Osteoblast (primary cell): ENCODE measurements around the gene GPRIN1. TPM values are rescaled to one million over a fixed set of nuclear protein-coding genes. Genes with fewer than 3 reads are reported as not detected.
"Not testable (repeated sequence)": the region's sequence is repeated elsewhere in the genome, so short reads cannot be mapped to it uniquely, and the experiment has no call there.

Source experiments
- DNase-seq: peaks from one replicate; pipeline ENCODE4 v3.0.0; 2011; ENCODE audit warnings: low spot score, mixed read lengths; ENCODE audit not compliant: insufficient read length; ENCODE audit errors: missing footprints
- H2AFZ ChIP-seq: 2 replicates; pipeline ENCODE4 v1.6.0; 2011; ENCODE audit warnings: mild to moderate bottlenecking, low read length
- H3K27ac ChIP-seq: 2 replicates; pipeline ENCODE4 v1.5.1; 2011; ENCODE audit warnings: mild to moderate bottlenecking, low read depth, low read length, moderate library complexity
- H3K27me3 ChIP-seq: 2 replicates; pipeline ENCODE4 v1.6.0; 2012; ENCODE audit warnings: mild to moderate bottlenecking, control low read depth, inconsistent platforms, low read length, moderate library complexity; ENCODE audit not compliant: insufficient read depth
- H3K36me3 ChIP-seq: 2 replicates; pipeline ENCODE4 v1.5.1; 2011; ENCODE audit warnings: mild to moderate bottlenecking, low read length, control low read depth, moderate library complexity; ENCODE audit not compliant: insufficient read depth
- H3K4me1 ChIP-seq: 2 replicates; pipeline ENCODE4 v1.5.1; 2011; ENCODE audit warnings: mild to moderate bottlenecking, low read length, control low read depth, moderate library complexity; ENCODE audit not compliant: insufficient read depth
- H3K4me2 ChIP-seq: 2 replicates; pipeline ENCODE4 v1.6.0; 2011; ENCODE audit warnings: mild to moderate bottlenecking, low read length; ENCODE audit not compliant: insufficient read depth
- H3K4me3 ChIP-seq: fragments of 200-600 bp; sonication (generic); 3 replicates; pipeline ENCODE4 v1.5.1; 2012; ENCODE audit warnings: mild to moderate bottlenecking, low read length, inconsistent platforms; ENCODE audit not compliant: insufficient read depth
- H3K79me2 ChIP-seq: 2 replicates; pipeline ENCODE4 v1.6.0; 2012; ENCODE audit warnings: mild to moderate bottlenecking, low read length, control low read depth, inconsistent platforms; ENCODE audit not compliant: insufficient read depth
- H3K9me3 ChIP-seq: 2 replicates; pipeline ENCODE4 v1.5.1; 2011; ENCODE audit warnings: low read depth, low read length, control low read depth
- H4K20me1 ChIP-seq: 2 replicates; pipeline ENCODE4 v1.6.0; 2012; ENCODE audit warnings: mild to moderate bottlenecking, low read length, control low read depth; ENCODE audit not compliant: insufficient read depth
- CTCF ChIP-seq: IDR thresholded peaks from 2 replicates; pipeline ENCODE4 v1.5.1; 2011; ENCODE audit warnings: mild to moderate bottlenecking, low read depth, low read length, moderate library complexity; ENCODE audit errors: extremely low read depth
- total RNA-seq: library from RNA; depleted of rRNA; stranded (reverse); fragments of >200 nt; gene quantifications from 2 replicates; pipeline ENCODE4 v1.2.3, GENCODE V29; 2012

The GPRIN1 gene
- total RNA-seq, 1 donor, result 1.8 TPM

- no peak overlapping the region for H3K4me2 ChIP-seq
- H3K27me3 ChIP-seq, result no peaks in the 10 kb centered on the region
- no peaks in the 10 kb centered on the region for H3K79me2 ChIP-seq
- no peak for DNase-seq
- no peak for TF ChIP-seq CTCF
- no peak overlapping the region for H3K27ac ChIP-seq
- H2AFZ ChIP-seq, result no peak overlapping the region
- H3K9me3 ChIP-seq, result no peaks in the 10 kb centered on the region
- H4K20me1 ChIP-seq, result no peaks in the 10 kb centered on the region
- no peaks in the 10 kb centered on the region for H3K4me1 ChIP-seq
- H3K36me3 ChIP-seq, result no peaks in the 10 kb centered on the region
- H3K4me3 ChIP-seq, result no peak overlapping the region
Observed at GRCh38 chr5:176601901-176602482, 8.0 kb downstream of the GPRIN1 start.

- not testable (repeated sequence) for H3K9me3 ChIP-seq, H3K27me3 ChIP-seq, H3K27ac ChIP-seq, H3K4me2 ChIP-seq, H3K79me2 ChIP-seq, H4K20me1 ChIP-seq, H2AFZ ChIP-seq, H3K4me1 ChIP-seq, H3K36me3 ChIP-seq, H3K4me3 ChIP-seq
- peak; percentile 80 for DNase-seq
Observed at GRCh38 chr5:176599749-176600430, 10.1 kb downstream of the GPRIN1 start.

- Histone ChIP-seq H3K4me1 (no peaks in the 10 kb centered on the region), H2AFZ (no peak overlapping the region), H3K4me2 (no peak overlapping the region), H3K36me3 (no peaks in the 10 kb centered on the region), H3K27me3 (no peaks in the 10 kb centered on the region), H3K4me3 (no peak overlapping the region), H3K9me3 (no peaks in the 10 kb centered on the region), H3K79me2 (no peaks in the 10 kb centered on the region), H3K27ac (no peak overlapping the region), H4K20me1 (no peaks in the 10 kb centered on the region)
- TF ChIP-seq CTCF, result no peak
- DNase-seq, result peak; percentile 89
Observed at GRCh38 chr5:176597417-176598389, 12.3 kb downstream of the GPRIN1 start.

GRCh38 chr5:176596689-176597416 lies 13.1 kb downstream of the GPRIN1 start:
- no peaks in the 10 kb centered on the region for H3K36me3 ChIP-seq
- peak overlapping the region; percentile 30 for H3K4me3 ChIP-seq
- no peaks in the 10 kb centered on the region for H3K9me3 ChIP-seq
- H3K79me2 ChIP-seq, result no peaks in the 10 kb centered on the region
- no peaks in the 10 kb centered on the region for H3K27me3 ChIP-seq
- H4K20me1 ChIP-seq, result no peaks in the 10 kb centered on the region
- H3K4me1 ChIP-seq, result no peaks in the 10 kb centered on the region
- H2AFZ ChIP-seq, result no peak overlapping the region
- TF ChIP-seq CTCF, result no peak
- no peak overlapping the region for H3K27ac ChIP-seq
- peak; percentile 94 for DNase-seq
- H3K4me2 ChIP-seq, result no peak overlapping the region
